Measurements from ENCODE around the gene TAS1R3. TPM values are rescaled to one million over a fixed set of nuclear protein-coding genes. Genes with fewer than 3 reads are reported as not detected.

Gene TAS1R3
- total RNA-seq, 4 donors from 2014 or later: 0.13 to 0.57 (median 0.30) TPM

DNA sequence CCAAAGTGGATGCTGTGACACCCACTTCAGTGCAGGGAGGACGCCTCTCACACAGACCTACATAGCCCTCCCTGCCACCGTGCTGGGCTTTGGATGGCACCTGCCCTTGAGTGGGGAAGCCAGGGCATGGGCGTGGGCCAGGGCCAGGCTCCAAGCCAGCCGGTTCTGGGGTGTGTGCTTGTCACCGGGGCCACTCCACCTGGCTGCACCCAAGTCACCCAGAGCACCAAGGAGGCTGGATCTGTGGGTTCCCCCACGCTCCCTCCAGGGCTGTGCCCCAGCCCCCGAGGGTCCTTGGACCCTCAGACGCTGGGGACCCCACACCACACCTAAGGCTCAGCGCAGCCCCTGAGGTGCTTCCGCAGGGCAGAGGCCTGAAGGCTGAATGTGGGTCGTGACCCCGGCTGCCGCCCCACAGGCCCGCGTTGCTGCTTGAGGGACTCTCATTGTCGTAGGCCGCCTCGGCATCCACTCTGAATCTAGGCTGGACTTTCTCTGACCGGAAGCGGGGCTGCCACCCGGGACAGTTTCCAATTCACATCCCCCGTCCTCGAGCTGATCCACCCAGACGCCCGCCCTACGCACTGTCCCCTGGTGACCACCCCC is 25.8 kb downstream of the TAS1R3 start:
- DNase-seq: no peak
- no peaks in the 10 kb centered on the region for H3K9me3 ChIP-seq
- peak overlapping the region; percentile 65 to 92 (median 85) for H3K27ac ChIP-seq
- TF ChIP-seq, protein P1, sequence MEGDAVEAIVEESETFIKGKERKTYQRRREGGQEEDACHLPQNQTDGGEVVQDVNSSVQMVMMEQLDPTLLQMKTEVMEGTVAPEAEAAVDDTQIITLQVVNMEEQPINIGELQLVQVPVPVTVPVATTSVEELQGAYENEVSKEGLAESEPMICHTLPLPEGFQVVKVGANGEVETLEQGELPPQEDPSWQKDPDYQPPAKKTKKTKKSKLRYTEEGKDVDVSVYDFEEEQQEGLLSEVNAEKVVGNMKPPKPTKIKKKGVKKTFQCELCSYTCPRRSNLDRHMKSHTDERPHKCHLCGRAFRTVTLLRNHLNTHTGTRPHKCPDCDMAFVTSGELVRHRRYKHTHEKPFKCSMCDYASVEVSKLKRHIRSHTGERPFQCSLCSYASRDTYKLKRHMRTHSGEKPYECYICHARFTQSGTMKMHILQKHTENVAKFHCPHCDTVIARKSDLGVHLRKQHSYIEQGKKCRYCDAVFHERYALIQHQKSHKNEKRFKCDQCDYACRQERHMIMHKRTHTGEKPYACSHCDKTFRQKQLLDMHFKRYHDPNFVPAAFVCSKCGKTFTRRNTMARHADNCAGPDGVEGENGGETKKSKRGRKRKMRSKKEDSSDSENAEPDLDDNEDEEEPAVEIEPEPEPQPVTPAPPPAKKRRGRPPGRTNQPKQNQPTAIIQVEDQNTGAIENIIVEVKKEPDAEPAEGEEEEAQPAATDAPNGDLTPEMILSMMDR (IDR thresholded peaks at IDR 0.05): no peak
- TF ChIP-seq POLR2A (IDR thresholded peaks at IDR 0.05): no peak
- H3K36me3 ChIP-seq: peaks cover 0 to 19% (median 0%) of the 10 kb centered on the region in 3 donors
- intact Hi-C loops (cut with DNase I): no loop called here
- WGBS, 2 donors: 27 to 49% methylated on average over 7 to 14 of the region's 26 CpGs
- peaks cover 0 to 97% (median 12%) of the 10 kb centered on the region in 4 donors for H3K27me3 ChIP-seq
- H3K4me3 ChIP-seq: peak overlapping the region in 3 of 4 donors; percentile 43 to 61 (median 50)
- H3K4me1 ChIP-seq: peaks cover 49 to 100% (median 56%) of the 10 kb centered on the region in 3 donors

DNA sequence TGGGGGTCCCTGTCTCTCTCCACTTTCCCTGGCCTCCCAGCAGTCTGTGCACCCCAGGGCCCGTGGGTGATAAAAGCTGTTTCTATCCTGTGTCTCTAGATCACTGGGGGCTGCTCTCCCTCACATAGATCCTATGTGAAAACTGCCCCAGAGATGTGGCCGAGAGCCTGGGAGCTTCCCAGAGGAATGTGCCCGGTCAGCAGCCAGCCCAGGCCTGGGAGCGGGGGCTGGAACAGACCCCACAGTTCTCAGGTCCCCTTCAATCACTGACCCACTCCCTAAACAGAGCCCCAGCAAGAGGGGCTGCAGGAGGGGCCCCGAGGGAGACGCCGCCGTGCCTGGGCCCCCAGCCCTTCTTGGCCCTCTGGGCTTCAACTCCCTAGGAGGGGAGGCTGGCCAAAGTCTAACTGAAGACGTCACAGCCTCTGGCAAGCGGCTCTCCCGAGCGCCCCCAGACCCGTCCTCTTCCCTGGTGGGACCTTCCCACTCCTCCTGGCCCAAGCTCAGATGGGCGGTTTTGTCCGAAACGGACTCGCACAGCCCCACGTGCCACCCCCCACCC is 26.9 kb downstream of the TAS1R3 start:
- no peak for DNase-seq
- intact Hi-C loops (cut with DNase I): no loop called here
- Histone ChIP-seq H3K36me3 (peaks cover 0 to 10% (median 0%) of the 10 kb centered on the region in 3 donors), H3K27me3 (peaks cover 0 to 87% (median 12%) of the 10 kb centered on the region in 4 donors), H3K9me3 (no peaks in the 10 kb centered on the region), H3K4me1 (peaks cover 47 to 94% (median 51%) of the 10 kb centered on the region in 3 donors), H3K27ac (peak overlapping the region; percentile 65 to 92 (median 85)), H3K4me3 (peak overlapping the region; percentile 16 to 61 (median 46))
- TF ChIP-seq POLR2A (IDR thresholded peaks at IDR 0.05): no peak
- TF ChIP-seq, protein P1 (IDR thresholded peaks at IDR 0.05): no peak
- 6 to 20% methylated on average over 8 to 12 of the region's 18 CpGs for WGBS, 2 donors

DNA sequence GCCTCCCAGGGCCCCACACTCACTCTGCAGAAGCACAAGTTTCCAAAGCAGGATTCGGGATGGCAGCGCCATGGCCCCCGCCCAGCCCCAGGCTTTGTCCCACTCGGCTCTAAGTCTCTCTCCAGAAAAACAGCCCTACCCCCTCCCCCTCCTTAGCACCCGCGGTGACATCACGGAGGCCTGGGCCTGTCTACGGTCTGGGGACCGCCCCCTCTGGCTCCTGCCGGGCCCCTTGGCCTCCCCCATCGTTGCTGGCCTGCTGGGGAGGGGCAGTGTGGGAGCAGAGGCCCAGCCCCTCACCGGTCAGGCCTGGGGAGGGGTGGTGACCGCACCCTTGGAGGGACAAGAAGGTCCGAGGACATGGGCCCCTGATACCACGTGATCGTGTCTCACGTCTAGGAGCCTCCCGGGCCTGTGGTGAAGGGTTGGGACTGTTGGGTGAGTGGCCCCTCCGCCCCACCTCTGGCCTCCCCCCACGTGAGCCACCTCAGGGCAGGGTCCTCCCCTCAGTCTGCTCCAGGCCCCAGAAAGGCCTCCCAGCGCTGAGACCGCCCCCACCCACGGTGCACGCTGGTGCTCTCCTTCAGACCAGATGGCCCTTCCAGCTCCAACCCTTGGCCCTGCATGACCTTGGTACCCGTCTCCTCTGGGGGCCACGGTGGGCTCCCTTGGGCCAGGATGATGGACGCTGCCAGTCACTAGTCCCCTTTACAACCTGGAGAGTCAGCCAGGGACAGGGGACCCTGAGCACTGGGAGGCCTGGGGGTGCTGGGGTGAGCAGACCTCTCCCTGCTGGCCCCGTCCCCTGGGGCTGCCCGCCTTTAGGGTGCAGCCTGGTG is 27.6 kb downstream of the TAS1R3 start, which contains the start of gene MXRA8:
TSS of gene MXRA8 (minus strand) at position 123 of the 839 bp plus-strand sequence. CDS start at position 72, 51 bp downstream.
- peak within 1 kb of the TSS; percentile 16 to 61 (median 46) for H3K4me3 ChIP-seq
- 0% methylated on average over 2 of the region's 29 CpGs; no CpG with 5 or more reads in 1 of the 2 donors for WGBS, 2 donors
- intact Hi-C loops (cut with DNase I): no loop called here
- TF ChIP-seq, protein P1 (IDR thresholded peaks at IDR 0.05): no peak
- peak in 1 of 4 donors; percentile 35 for TF ChIP-seq POLR2A (IDR thresholded peaks at IDR 0.05)
- DNase-seq: no peak
- H3K4me1 ChIP-seq: peaks cover 42 to 87% (median 44%) of the 10 kb centered on the region in 3 donors
- peak within 1 kb of the TSS; percentile 65 to 92 (median 85) for H3K27ac ChIP-seq
- H3K27me3 ChIP-seq: peaks cover 0 to 80% (median 9%) of the 10 kb centered on the region in 4 donors
- no peaks in the 10 kb centered on the region for H3K9me3 ChIP-seq
- H3K36me3 ChIP-seq: peaks cover 0 to 3% (median 0%) of the 10 kb centered on the region in 3 donors

DNA sequence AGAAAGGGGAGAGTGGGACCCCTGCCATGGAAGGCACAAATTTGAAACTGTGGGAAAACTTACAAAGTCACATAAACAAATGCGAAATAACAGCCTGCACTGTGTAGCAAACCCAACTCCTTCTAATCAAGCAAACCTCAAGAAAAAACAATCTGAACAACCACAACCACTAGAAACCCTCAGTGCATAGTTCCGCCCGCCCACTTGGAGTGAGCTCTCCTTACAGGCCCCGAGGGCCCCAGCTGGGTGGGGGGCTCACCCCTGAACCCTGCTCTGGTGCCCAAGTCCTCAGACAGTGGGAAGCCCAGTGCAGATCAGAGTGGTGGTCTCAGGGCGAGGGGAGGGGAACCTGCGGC is 28.2 kb downstream of the TAS1R3 start:
- Histone ChIP-seq H3K27me3 (peaks cover 0 to 73% (median 6%) of the 10 kb centered on the region in 4 donors), H3K27ac (peak overlapping the region; percentile 65 to 92 (median 85)), H3K36me3 (peaks cover 0 to 3% (median 0%) of the 10 kb centered on the region in 3 donors), H3K4me3 (peak overlapping the region in 1 of 4 donors; percentile 61), H3K9me3 (no peaks in the 10 kb centered on the region), H3K4me1 (peaks cover 35 to 81% (median 37%) of the 10 kb centered on the region in 3 donors)
- no peak for TF ChIP-seq POLR2A (IDR thresholded peaks at IDR 0.05)
- TF ChIP-seq, protein P1 (IDR thresholded peaks at IDR 0.05): no peak
- 80% methylated on average over 1 to 2 of the region's 6 CpGs for WGBS, 2 donors
- intact Hi-C loops (cut with DNase I): no loop called here
- DNase-seq: no peak
